Body of pancreas (tissue), 4 donors: ENCODE measurements around the gene CHST3. TPM values are rescaled to one million over a fixed set of nuclear protein-coding genes. Genes with fewer than 3 reads are reported as not detected.

Experiments used
- ATAC-seq: fragments of 150-250 bp; one replicate; pipeline ENCODE4 v1.9.1; 2016
- DNase-seq, 4 donors: peaks; one replicate each; pipeline ENCODE4 v3.0.0-alpha.2; 2019
- H3K27ac ChIP-seq, 4 donors: fragments of 200-600 bp; sonication (generic); 1 replicate in 3 of 4; 2 replicates in 1 of 4; pipeline versions ENCODE4 v1.5.1 to v1.6.1; 2016 to 2019; ENCODE audit warnings: mild to moderate bottlenecking in 1 of 4, mixed read lengths in 1 of 4, moderate library complexity in 1 of 4
- H3K27me3 ChIP-seq, 2 donors: fragments of 200-600 bp; sonication (generic); one replicate each; pipeline ENCODE4 v1.6.0; 2016; ENCODE audit warnings: mild to moderate bottlenecking in 1 of 2
- H3K36me3 ChIP-seq, 2 donors: fragments of 200-600 bp; sonication (generic); replicated peaks in 1 of 2; 2 replicates each; pipeline ENCODE4 v1.5.1; 2016; ENCODE audit warnings: low read depth in 2 of 2; ENCODE audit not compliant: insufficient read depth in 1 of 2
- H3K4me1 ChIP-seq: fragments of 200-600 bp; sonication (generic); one replicate; pipeline ENCODE4 v1.6.0; 2016
- H3K4me3 ChIP-seq, 2 donors: fragments of 200-600 bp; sonication (generic); 1 replicate in 1 of 2; 2 replicates in 1 of 2; pipeline ENCODE4 v1.5.1; 2016 to 2019
- H3K9me3 ChIP-seq, 3 donors: fragments of 200-600 bp; sonication (generic); 1 replicate in 2 of 3; 2 replicates in 1 of 3; pipeline ENCODE4 v1.5.1; 2016
- CTCF ChIP-seq, 7 experiments: fragments of 450-650 bp in 4 of 7; fragments of 200-600 bp in 3 of 7; sonication (generic) in 3 of 7; IDR thresholded peaks; one replicate each; pipeline ENCODE4 v1.5.1; 2016 to 2019; ENCODE audit warnings: antibody characterized with exemption in 7 of 7
- POLR2A ChIP-seq, 3 donors: fragments of 450-650 bp; IDR thresholded peaks; one replicate each; pipeline ENCODE4 v1.6.1; 2016; ENCODE audit warnings: antibody characterized with exemption in 3 of 3, mild to moderate bottlenecking in 2 of 3
- WGBS, 2 donors: methylation state at CpG; one replicate each; pipeline ENCODE4 v1.1.5; 2017; 5-methylcytosine and 5-hydroxymethylcytosine counted together
- intact Hi-C: fragments of 100-400 bp; cut with DNase I; formaldehyde crosslinking; loops from one replicate; pipeline ENCODE4 v1.15.1; 2023
- total RNA-seq, 2 donors: library from RNA; depleted of rRNA; stranded (reverse); fragments of >200 nt; gene quantifications; one replicate each; pipeline ENCODE4 v1.1.0, GENCODE V29; 2016

Gene CHST3
- total RNA-seq, 2 donors from 2014 or later = 8.6 to 19.4 TPM

- peaks cover 0 to 49% (median 0%) of the 10 kb centered on the region in 3 donors for H3K9me3 ChIP-seq
- TF ChIP-seq POLR2A (IDR thresholded peaks at IDR 0.05) (no peak), CTCF (IDR thresholded peaks at IDR 0.05) (no peak)
- no peaks in the 10 kb centered on the region for H3K27me3 ChIP-seq
- DNase-seq = no peak
- WGBS, 2 donors = 88 to 92% methylated on average over 8 of the region's 8 CpGs
- H3K4me3 ChIP-seq = no peak overlapping the region
- intact Hi-C loops = no loop called here
- no peak overlapping the region for H3K27ac ChIP-seq
- H3K4me1 ChIP-seq = no peaks in the 10 kb centered on the region
- no peaks in the 10 kb centered on the region for H3K36me3 ChIP-seq
- no peak for ATAC-seq
These were observed 18.2 kb upstream of the CHST3 start for GRCh38 chr10:71945819-71946474.

- intact Hi-C loops = no loop called here
- TF ChIP-seq CTCF (IDR thresholded peaks at IDR 0.05) (no peak), POLR2A (IDR thresholded peaks at IDR 0.05) (no peak)
- no peak for DNase-seq
- H3K27me3 ChIP-seq = no peaks in the 10 kb centered on the region
- WGBS, 2 donors = 77 to 81% methylated on average over 3 of the region's 3 CpGs
- H3K9me3 ChIP-seq = peaks cover 0 to 49% (median 0%) of the 10 kb centered on the region in 3 donors
- no peak overlapping the region for H3K27ac ChIP-seq
- H3K36me3 ChIP-seq = no peaks in the 10 kb centered on the region
- no peak for ATAC-seq
- H3K4me1 ChIP-seq = no peaks in the 10 kb centered on the region
- H3K4me3 ChIP-seq = no peak overlapping the region
These were observed 17.5 kb upstream of the CHST3 start for GRCh38 chr10:71946700-71947099.

GRCh38 chr10:71948496-71949067 is 15.6 kb upstream of the CHST3 start:
- TF ChIP-seq CTCF (IDR thresholded peaks at IDR 0.05) (no peak), POLR2A (IDR thresholded peaks at IDR 0.05) (no peak)
- Histone ChIP-seq H3K36me3 (no peaks in the 10 kb centered on the region), H3K27me3 (no peaks in the 10 kb centered on the region), H3K9me3 (peaks cover 0 to 47% (median 0%) of the 10 kb centered on the region in 3 donors), H3K27ac (no peak overlapping the region), H3K4me1 (no peaks in the 10 kb centered on the region), H3K4me3 (no peak overlapping the region)
- ATAC-seq (no peak), DNase-seq (no peak)
- intact Hi-C loops = no loop called here
- WGBS, 2 donors = 44 to 59% methylated on average over 6 of the region's 6 CpGs

GRCh38 chr10:71950683-71951082 is 13.5 kb upstream of the CHST3 start:
- intact Hi-C loops = no loop called here

More at GRCh38 chr10:71950683-71951082, 13.5 kb upstream of the CHST3 start:
- no peak for ATAC-seq
- Histone ChIP-seq H3K4me3 (no peak overlapping the region), H3K9me3 (peaks cover 0 to 29% (median 0%) of the 10 kb centered on the region in 3 donors), H3K36me3 (no peaks in the 10 kb centered on the region), H3K27ac (no peak overlapping the region), H3K27me3 (no peaks in the 10 kb centered on the region), H3K4me1 (no peaks in the 10 kb centered on the region)
- WGBS, 2 donors = 52 to 64% methylated on average over 6 of the region's 6 CpGs
- TF ChIP-seq CTCF (IDR thresholded peaks at IDR 0.05) (no peak), POLR2A (IDR thresholded peaks at IDR 0.05) (no peak)
- DNase-seq = no peak
